ENCODE data around the gene UBN1.

GRCh38 chr16:4826526-4826925, 20.8 kb upstream of the UBN1 start:
- no peak for TF ChIP-seq CTCF (conservative IDR thresholded peaks at IDR 0.05; ENCODE audit: low read depth, low read length)
- TF ChIP-seq EZH2phosphoT487 (IDR thresholded peaks at IDR 0.05; ENCODE audit: borderline replicate concordance, low read length) = no peak
- no peak for TF ChIP-seq EZH2 (IDR thresholded peaks at IDR 0.05; ENCODE audit: low read length, unreplicated experiment)

Measured in PC-3 (cell line).